Measurements from ENCODE around the gene GJD3. TPM values are rescaled to one million over a fixed set of nuclear protein-coding genes. Genes with fewer than 3 reads are reported as not detected.

GJD3 gene
- total and polyA plus RNA-seq, 2 of the 4 experiments (the other 2 are of a cell fraction), result 0.10 TPM; not detected in 1

GRCh38 chr17:40342504-40343218, 21.9 kb downstream of the GJD3 start:
- H4K5ac ChIP-seq (ENCODE audit: low read depth, low read length), result peak overlapping the region; percentile 24
- DNase-seq (no peak), ATAC-seq (ENCODE audit: low read depth) (no peak)
- peak overlapping the region; percentile 67 to 73 for H4K8ac ChIP-seq (ENCODE audit: low read depth in 2 of 2, low read length in 2 of 2)
- peak overlapping the region; percentile 79; the same call in 2 of the 3 replicates for H2BK15ac ChIP-seq (ENCODE audit: low read depth, low read length)
- H3K4me3 ChIP-seq (ENCODE audit: insufficient read depth, low read depth, low read length), result peak overlapping the region; percentile 82
- ChIA-PET POLR2A (ENCODE audit: unreplicated experiment) (no interaction called here), CTCF (interaction anchor here (1.6 kb wide), 1 partner anchor 12 kb away, joined by 4 read pairs; no protein-coding TSS in a partner anchor)
- H3K4me2 ChIP-seq (ENCODE audit: low read depth, low read length), result peak overlapping the region; percentile 83
- H3K4me1 ChIP-seq (ENCODE audit: control insufficient read depth, insufficient read depth, low read length), result peaks cover 39% of the 10 kb centered on the region
- H3K9me3 ChIP-seq (ENCODE audit: control insufficient read depth, insufficient read depth, low read length), result no peaks in the 10 kb centered on the region
- BruUV-seq (replicated peaks), result no TSS peak
- H2BK120ac ChIP-seq (ENCODE audit: low read depth, low read length), result peak overlapping the region; percentile 77
- peaks cover 34 to 87% of the 10 kb centered on the region in 2 experiments; a peak in 3 of 4 replicates for H3K79me1 ChIP-seq (ENCODE audit: low read depth in 1 of 2, low read length in 2 of 2)
- H3K27me3 ChIP-seq (ENCODE audit: control insufficient read depth, insufficient read depth, low read length), result no peaks in the 10 kb centered on the region
- 4% methylated on average over 7 of the region's 38 CpGs; no CpG with 5 or more reads in 1 of the 2 experiments for WGBS, 2 experiments (ENCODE audit: extremely low coverage in 2 of 2, insufficient read length in 1 of 2)
- H3K18ac ChIP-seq (ENCODE audit: low read depth, low read length), result peak overlapping the region; percentile 31
- H2BK5ac ChIP-seq (ENCODE audit: low read depth, low read length, poor library complexity, severe bottlenecking), result peak overlapping the region; percentile 85
- H3K4ac ChIP-seq (ENCODE audit: low read depth, low read length), result peak overlapping the region; percentile 96
- H3K56ac ChIP-seq (ENCODE audit: extremely low read depth, insufficient read depth, low read length), result peak overlapping the region; percentile 88; the same call in 1 of the 2 replicates
- H3K14ac ChIP-seq (replicated peaks; ENCODE audit: low read depth, low read length), result peak overlapping the region; percentile 96
- H3K36me3 ChIP-seq (ENCODE audit: control insufficient read depth, insufficient read depth, low read length), result peaks cover 1% of the 10 kb centered on the region; the same call in 1 of the 2 replicates
- peak overlapping the region; percentile 91 for H2AK5ac ChIP-seq (ENCODE audit: low read depth, low read length)
- peak overlapping the region; percentile 77 for H3K9ac ChIP-seq (ENCODE audit: low read depth, low read length)
- peak overlapping the region; percentile 87 for H3K27ac ChIP-seq (ENCODE audit: insufficient read depth, low read length)
- H2AFZ ChIP-seq (replicated peaks; ENCODE audit: low read length, poor library complexity), result peak overlapping the region; percentile 84
- peak overlapping the region; percentile 86 for H4K91ac ChIP-seq (ENCODE audit: insufficient read depth, low read depth, low read length)
- H3K23ac ChIP-seq (ENCODE audit: low read depth, low read length), result peak overlapping the region; percentile 96
- H4K20me1 ChIP-seq (ENCODE audit: insufficient read depth, low read length), result peaks cover 53% of the 10 kb centered on the region
- dilution Hi-C loops (cut with HindIII; ENCODE audit: low sequenced_read_pairs, unreplicated experiment), result no loop called here
- TF ChIP-seq CHD1 (IDR thresholded peaks at IDR 0.05; ENCODE audit: low read depth, low read length) (0 out of 2 replicates have a peak, but pooled peaks have one; percentile 43), CTCF (conservative IDR thresholded peaks at IDR 0.05; ENCODE audit: low read depth, low read length) (no peak), POLR2A (IDR thresholded peaks at IDR 0.05; ENCODE audit: low read depth, low read length) (peak; percentile 68; the same call in 1 of the 2 replicates)
- peak overlapping the region; percentile 97 for H2AK9ac ChIP-seq (replicated peaks; ENCODE audit: low read depth, low read length, poor library complexity)
- in situ Hi-C loops (cut with MboI; ENCODE audit: low sequenced_read_pairs), result no loop called here
- H3K9me1 ChIP-seq (ENCODE audit: insufficient read depth, low read length), result peaks cover 25% of the 10 kb centered on the region
- intact Hi-C loops (cut with micrococcal nuclease), result loop anchor here (2.0 to 5.0 kb wide), 3 partner anchors 24 to 140 kb away; no protein-coding TSS in a partner anchor
- no peak overlapping the region for H2BK20ac ChIP-seq (ENCODE audit: low read depth, low read length)
